CD14-positive monocyte (primary cell): ENCODE measurements around the gene CA10. TPM values are rescaled to one million over a fixed set of nuclear protein-coding genes. Genes with fewer than 3 reads are reported as not detected.

Experiments
- DNase-seq, 3 donors: peaks; one replicate each; pipeline ENCODE4 v3.0.0-alpha.2; 2011 to 2022
- H2AFZ ChIP-seq: 2 replicates; pipeline ENCODE4 v1.6.0; 2012; ENCODE audit warnings: mild to moderate bottlenecking, low read depth, low read length, inconsistent platforms; ENCODE audit not compliant: insufficient read depth, poor library complexity, severe bottlenecking
- H3K27ac ChIP-seq, 2 donors: 1 replicate in 1 of 2; 2 replicates in 1 of 2; pipeline ENCODE4 v1.5.1; 2012 to 2013; ENCODE audit warnings: low read length in 2 of 2, control low read depth in 1 of 2, inconsistent platforms in 1 of 2, low read depth in 1 of 2, mild to moderate bottlenecking in 1 of 2
- H3K27me3 ChIP-seq, 2 donors: one replicate each; pipeline versions ENCODE4 v1.6.0 to v1.6.1; 2011 to 2013; ENCODE audit warnings: low read length in 2 of 2; ENCODE audit not compliant: control insufficient read depth in 2 of 2, insufficient read depth in 2 of 2
- H3K36me3 ChIP-seq, 2 donors: replicated peaks in 1 of 2; 1 replicate in 1 of 2; 2 replicates in 1 of 2; pipeline versions ENCODE4 v1.5.1 to v1.6.1; 2012 to 2013; ENCODE audit warnings: low read length in 2 of 2, control low read depth in 1 of 2, inconsistent platforms in 1 of 2, mild to moderate bottlenecking in 1 of 2; ENCODE audit not compliant: insufficient read depth in 2 of 2, control insufficient read depth in 1 of 2
- H3K4me1 ChIP-seq, 2 donors: 1 replicate in 1 of 2; 2 replicates in 1 of 2; pipeline versions ENCODE4 v1.5.1 to v1.6.1; 2012 to 2013; ENCODE audit warnings: low read length in 2 of 2, control low read depth in 1 of 2, inconsistent platforms in 1 of 2, mild to moderate bottlenecking in 1 of 2, moderate library complexity in 1 of 2; ENCODE audit not compliant: insufficient read depth in 2 of 2, control insufficient read depth in 1 of 2
- H3K4me2 ChIP-seq: replicated peaks from 2 replicates; pipeline ENCODE3; 2012; ENCODE audit warnings: low read length, moderate library complexity, mild to moderate bottlenecking; ENCODE audit not compliant: poor library complexity, severe bottlenecking; ENCODE audit errors: extremely low read depth
- H3K4me3 ChIP-seq, 3 experiments: fragments of 200-600 bp in 1 of 3; sonication (generic) in 1 of 3; replicated peaks in 1 of 3; 1 replicate in 2 of 3; 2 replicates in 1 of 3; pipeline ENCODE4 v1.5.1; 2011 to 2013; ENCODE audit warnings: low read length in 3 of 3, mild to moderate bottlenecking in 3 of 3, control low read depth in 2 of 3, low read depth in 2 of 3, inconsistent platforms in 1 of 3, moderate library complexity in 1 of 3
- H3K79me2 ChIP-seq: 2 replicates; pipeline ENCODE4 v1.6.0; 2012; ENCODE audit warnings: mild to moderate bottlenecking, control low read depth, inconsistent platforms, low read length, moderate library complexity; ENCODE audit not compliant: insufficient read depth
- H3K9ac ChIP-seq: 2 replicates; pipeline ENCODE4 v1.6.0; 2017; ENCODE audit warnings: low read length, mild to moderate bottlenecking; ENCODE audit not compliant: insufficient read depth, poor library complexity, severe bottlenecking
- H3K9me3 ChIP-seq, 2 donors: replicated peaks in 1 of 2; 1 replicate in 1 of 2; 2 replicates in 1 of 2; pipeline versions ENCODE4 v1.5.1 to v1.6.1; 2012 to 2013; ENCODE audit warnings: low read length in 2 of 2, control low read depth in 1 of 2; ENCODE audit not compliant: control insufficient read depth in 1 of 2, insufficient read depth in 1 of 2
- H4K20me1 ChIP-seq: 2 replicates; pipeline ENCODE4 v1.6.0; 2012; ENCODE audit warnings: mild to moderate bottlenecking, low read length, control low read depth, moderate library complexity; ENCODE audit not compliant: insufficient read depth
- H3K27ac Mint-ChIP-seq, 7 donors: one replicate each; pipeline ENCODE4 v1.8.0; 2020; ENCODE audit warnings: mild to moderate bottlenecking in 7 of 7, mixed read lengths in 7 of 7, moderate library complexity in 6 of 7, inconsistent platforms in 2 of 7
- H3K27me3 Mint-ChIP-seq, 3 donors: one replicate each; pipeline ENCODE4 v1.8.0; 2021 to 2022; ENCODE audit warnings: low read depth in 3 of 3, mild to moderate bottlenecking in 3 of 3, mixed read lengths in 3 of 3, moderate library complexity in 3 of 3, inconsistent platforms in 1 of 3
- H3K36me3 Mint-ChIP-seq, 2 donors: one replicate each; pipeline ENCODE4 v1.8.0; 2020; ENCODE audit warnings: mixed read lengths in 2 of 2, inconsistent platforms in 1 of 2, mild to moderate bottlenecking in 1 of 2
- H3K4me1 Mint-ChIP-seq: one replicate; pipeline ENCODE4 v1.8.0; 2020; ENCODE audit warnings: mild to moderate bottlenecking, mixed read lengths
- H3K4me3 Mint-ChIP-seq, 2 donors: one replicate each; pipeline ENCODE4 v1.8.0; 2020; ENCODE audit warnings: mild to moderate bottlenecking in 2 of 2, mixed read lengths in 2 of 2, moderate library complexity in 1 of 2
- H3K9me3 Mint-ChIP-seq, 7 donors: one replicate each; pipeline ENCODE4 v1.8.0; 2020 to 2022; ENCODE audit warnings: mixed read lengths in 7 of 7, mild to moderate bottlenecking in 6 of 7, moderate library complexity in 6 of 7, inconsistent platforms in 2 of 7
- CTCF ChIP-seq: fragments of 200-600 bp; IDR thresholded peaks from one replicate; pipeline ENCODE4 v1.8.0; 2022; ENCODE audit warnings: antibody characterized with exemption, mild to moderate bottlenecking
- WGBS: methylation state at CpG from one replicate; pipeline ENCODE4 v1.1.5; 2013; ENCODE audit warnings: missing lambda C conversion rate; ENCODE audit not compliant: insufficient coverage; 5-methylcytosine and 5-hydroxymethylcytosine counted together
- intact Hi-C, 2 donors: fragments of 100-400 bp; cut with micrococcal nuclease; formaldehyde crosslinking; loops; one replicate each; pipeline versions ENCODE4 v1.15.0 to v1.15.1; 2023
- polyA plus RNA-seq, 3 donors: library from polyadenylated mRNA; depleted of rRNA in 1 of 3; unstranded in 2 of 3; stranded (reverse) in 1 of 3; fragments of 300-500 nt in 2 of 3; fragments of >200 nt in 1 of 3; fragmentation: Illumina TruSeq in 2 of 3; gene quantifications; 1 replicate in 2 of 3; 2 replicates in 1 of 3; pipeline ENCODE4 v1.2.3, GENCODE V29; 2012 to 2021

CA10 gene
- polyA plus RNA-seq, 3 donors: not detected

- Histone ChIP-seq H3K79me2 (no peaks in the 10 kb centered on the region), H3K36me3 (no peaks in the 10 kb centered on the region), H2AFZ (no peak overlapping the region), H3K4me2 (no peak overlapping the region), H3K27me3 (no peaks in the 10 kb centered on the region), H3K4me1 (no peaks in the 10 kb centered on the region), H3K27ac (no peak overlapping the region), H4K20me1 (no peaks in the 10 kb centered on the region), H3K4me3 (no peak overlapping the region), H3K9ac (no peak overlapping the region), H3K9me3 (no peaks in the 10 kb centered on the region)
- DNase-seq: no peak
- Mint-ChIP-seq H3K4me1 (no peaks in the 10 kb centered on the region), H3K27ac (no peak overlapping the region), H3K27me3 (peaks cover 0 to 2% (median 0%) of the 10 kb centered on the region in 3 donors), H3K4me3 (no peak overlapping the region), H3K9me3 (peaks cover 0 to 3% (median 0%) of the 10 kb centered on the region in 7 donors), H3K36me3 (no peaks in the 10 kb centered on the region)
- no peak for TF ChIP-seq CTCF
- intact Hi-C loops: no loop called here
Observed at GRCh38 chr17:51746421-51746820, 412.1 kb downstream of the CA10 start.

- DNase-seq: no peak
- no peak for TF ChIP-seq CTCF
- Mint-ChIP-seq H3K4me3 (no peak overlapping the region), H3K4me1 (no peaks in the 10 kb centered on the region), H3K36me3 (no peaks in the 10 kb centered on the region), H3K9me3 (peaks cover 0 to 3% (median 0%) of the 10 kb centered on the region in 7 donors), H3K27me3 (peaks cover 0 to 2% (median 0%) of the 10 kb centered on the region in 3 donors), H3K27ac (no peak overlapping the region)
- Histone ChIP-seq H3K27ac (no peak overlapping the region), H3K4me2 (no peak overlapping the region), H3K79me2 (no peaks in the 10 kb centered on the region), H3K9me3 (no peaks in the 10 kb centered on the region), H3K4me1 (no peaks in the 10 kb centered on the region), H3K4me3 (no peak overlapping the region), H3K36me3 (no peaks in the 10 kb centered on the region), H2AFZ (no peak overlapping the region), H3K9ac (no peak overlapping the region), H3K27me3 (no peaks in the 10 kb centered on the region), H4K20me1 (no peaks in the 10 kb centered on the region)
- no CpG with 5 or more reads among the region's 2 CpGs for WGBS
- intact Hi-C loops: no loop called here
Observed at GRCh38 chr17:51745993-51746392, 412.5 kb downstream of the CA10 start.
